HepG2 (cell line): ENCODE measurements around the gene MYO1E. TPM values are rescaled to one million over a fixed set of nuclear protein-coding genes. Genes with fewer than 3 reads are reported as not detected.

Experiments used
- ATAC-seq: fragments of 200-7000 bp; cut with Tn5 transposase; 3 replicates; pipeline ENCODE4 v1.9.1; 2020; ENCODE audit warnings: mild to moderate bottlenecking, moderate library complexity
- BruUV-seq: library from RNA; stranded (reverse); fragments of 400-500 nt; replicated peaks from 2 replicates; lab custom pipeline; 2021; lab: Mats Ljungman, UMichigan
- CTCF ChIA-PET: fragments of 300-600 bp; formaldehyde crosslinking; extraction: SDS; loops from one replicate; lab custom pipeline; 2021; ENCODE audit warnings: low total read pairs, inconsistent platforms, low intra/inter-chr PET ratio; lab: Yijun Ruan, JAX
- POLR2A ChIA-PET: fragments of 350-600 bp; sonication (Branson Sonifier 250); formaldehyde crosslinking; loops from one replicate; lab custom pipeline; 2020; ENCODE audit warnings: antibody characterized with exemption, inconsistent platforms; lab: Yijun Ruan, JAX
- DNase-seq: peaks from one replicate; pipeline ENCODE4 v3.0.0-alpha.2; 2015; ENCODE audit warnings: low spot score
- FAIRE-seq: peaks from 3 replicates; lab custom pipeline; 2011; peaks lifted over from hg19 to GRCh38; lab: Jason Lieb, UNC
- H2AFZ ChIP-seq: one replicate; pipeline ENCODE4 v1.6.1; 2011; ENCODE audit warnings: low read length, inconsistent platforms
- H3K27ac ChIP-seq: fragments of 300-600 bp; 3 replicates; pipeline ENCODE4 v1.8.0; 2011; ENCODE audit warnings: mixed run types, mild to moderate bottlenecking, mixed read lengths, low read length, inconsistent platforms; ENCODE audit not compliant: insufficient read depth; ENCODE audit errors: extremely low read length
- H3K27me3 ChIP-seq, 2 experiments: fragments of 200-600 bp in 1 of 2; 2 replicates in 1 of 2; 3 replicates in 1 of 2; pipeline versions ENCODE4 v1.6.0 to v1.8.0; 2011; ENCODE audit warnings: low read length in 2 of 2, mild to moderate bottlenecking in 2 of 2, moderate library complexity in 2 of 2, inconsistent platforms in 1 of 2; ENCODE audit not compliant: insufficient read depth in 2 of 2, control insufficient read depth in 1 of 2
- H3K36me3 ChIP-seq, 2 experiments: fragments of 200-600 bp in 1 of 2; replicated peaks in 1 of 2; 2 replicates in 1 of 2; 3 replicates in 1 of 2; pipeline versions ENCODE4 v1.5.1 to v1.8.0; 2011; ENCODE audit warnings: low read length in 2 of 2, inconsistent platforms in 1 of 2; ENCODE audit not compliant: insufficient read depth in 2 of 2, control insufficient read depth in 1 of 2
- H3K4me1 ChIP-seq: 2 replicates; pipeline ENCODE4 v1.5.1; 2012; ENCODE audit warnings: low read length, inconsistent platforms; ENCODE audit not compliant: insufficient read depth
- H3K4me2 ChIP-seq: 2 replicates; pipeline ENCODE4 v1.6.0; 2011; ENCODE audit warnings: low read depth, low read length, inconsistent platforms
- H3K4me3 ChIP-seq, 3 experiments: fragments of 200-600 bp in 1 of 3; sonication (generic), shearing (Covaris generic) in 1 of 3; replicated peaks in 1 of 3; 2 replicates each; pipeline ENCODE4 v1.5.1; 2011 to 2016; ENCODE audit warnings: low read length in 3 of 3, inconsistent platforms in 2 of 3, low read depth in 2 of 3, mild to moderate bottlenecking in 2 of 3, control low read depth in 1 of 3, mixed read lengths in 1 of 3; ENCODE audit not compliant: insufficient read depth in 1 of 3
- H3K79me2 ChIP-seq: one replicate; pipeline ENCODE4 v1.6.1; 2011; ENCODE audit warnings: low read length, inconsistent platforms; ENCODE audit not compliant: insufficient read depth
- H3K9ac ChIP-seq: 2 replicates; pipeline ENCODE4 v1.6.0; 2011; ENCODE audit warnings: mild to moderate bottlenecking, low read depth, low read length, inconsistent platforms; ENCODE audit not compliant: insufficient read depth
- H3K9me3 ChIP-seq: 2 replicates; pipeline ENCODE4 v1.5.1; 2012; ENCODE audit warnings: mild to moderate bottlenecking, low read length
- H4K20me1 ChIP-seq: 2 replicates; pipeline ENCODE4 v1.6.0; 2011; ENCODE audit warnings: inconsistent platforms, mild to moderate bottlenecking, low read length, moderate library complexity; ENCODE audit not compliant: insufficient read depth
- KLF16 ChIP-seq, 2 experiments: sonication (generic) in 1 of 2; formaldehyde crosslinking in 1 of 2; IDR thresholded peaks; 2 replicates each; pipeline versions ENCODE4 v1.6.1 to v1.8.0; 2016 to 2023; ENCODE audit warnings: missing genetic modification reagents in 2 of 2, missing compliant biosample characterization in 1 of 2
- MAFK ChIP-seq, 2 experiments: IDR thresholded peaks in 1 of 2; conservative IDR thresholded peaks in 1 of 2; 2 replicates each; pipeline ENCODE4 v1.6.1; 2011; ENCODE audit warnings: improper control_type of control experiment in 2 of 2, low read length in 2 of 2
- MAZ ChIP-seq, 2 experiments: sonication (generic) in 1 of 2; formaldehyde crosslinking in 1 of 2; IDR thresholded peaks; 2 replicates each; pipeline versions ENCODE4 v1.5.0 to v1.6.1; 2012 to 2020; ENCODE audit warnings: low read depth in 2 of 2, mild to moderate bottlenecking in 2 of 2, borderline replicate concordance in 1 of 2, improper control_type of control experiment in 1 of 2, low read length in 1 of 2, missing genetic modification reagents in 1 of 2, moderate library complexity in 1 of 2
- REXO4 ChIP-seq: sonication (generic); formaldehyde crosslinking; IDR thresholded peaks from 2 replicates; pipeline ENCODE4 v1.8.0; 2022; ENCODE audit warnings: missing genetic modification reagents, mild to moderate bottlenecking, borderline replicate concordance
- SOX13 ChIP-seq, 3 experiments: fragments of 450-650 bp in 1 of 3; sonication (generic) in 1 of 3; formaldehyde crosslinking in 1 of 3; IDR thresholded peaks in 2 of 3; conservative IDR thresholded peaks in 1 of 3; 2 replicates each; pipeline versions ENCODE4 v1.5.0 to v1.6.1; 2016 to 2020; ENCODE audit warnings: antibody characterized with exemption in 1 of 3, mild to moderate bottlenecking in 1 of 3, missing compliant biosample characterization in 1 of 3, missing genetic modification reagents in 1 of 3, moderate library complexity in 1 of 3
- SOX5 ChIP-seq: IDR thresholded peaks from 2 replicates; pipeline ENCODE4 v1.6.1; 2016; ENCODE audit warnings: borderline replicate concordance
- SOX6 ChIP-seq, 2 experiments: fragments of 450-650 bp in 1 of 2; sonication (generic) in 1 of 2; formaldehyde crosslinking in 1 of 2; IDR thresholded peaks; 2 replicates each; pipeline versions ENCODE4 v1.4.0 to v1.6.1; 2017 to 2020; ENCODE audit warnings: antibody characterized with exemption in 1 of 2, mild to moderate bottlenecking in 1 of 2, missing genetic modification reagents in 1 of 2
- SRSF9 ChIP-seq: fragments of 200-400 bp; formaldehyde crosslinking; IDR thresholded peaks from 2 replicates; pipeline ENCODE4 v1.6.1; 2018; ENCODE audit warnings: borderline replicate concordance, mild to moderate bottlenecking, low read depth, low read length; ENCODE audit not compliant: insufficient read depth, poor library complexity, severe bottlenecking
- SYNCRIP ChIP-seq: fragments of 200-400 bp; formaldehyde crosslinking; IDR thresholded peaks from 2 replicates; pipeline ENCODE4 v1.6.1; 2018; ENCODE audit warnings: mild to moderate bottlenecking, low read depth, low read length; ENCODE audit not compliant: insufficient read depth
- TEAD3 ChIP-seq: optimal IDR thresholded peaks from 2 replicates; pipeline ENCODE3; 2016; ENCODE audit warnings: borderline replicate concordance
- ZBTB37 ChIP-seq: sonication (generic); formaldehyde crosslinking; IDR thresholded peaks from 2 replicates; pipeline ENCODE4 v1.4.0; 2020; ENCODE audit warnings: mild to moderate bottlenecking, missing genetic modification reagents
- ZFX ChIP-seq: sonication (generic); formaldehyde crosslinking; IDR thresholded peaks from 2 replicates; pipeline ENCODE4 v1.4.0; 2020; ENCODE audit warnings: mild to moderate bottlenecking, low read depth, missing genetic modification reagents, moderate library complexity
- ZGPAT ChIP-seq: IDR thresholded peaks from 2 replicates; pipeline ENCODE4 v1.6.1; 2016; ENCODE audit warnings: mild to moderate bottlenecking
- ZNF225 ChIP-seq: sonication (generic); formaldehyde crosslinking; IDR thresholded peaks from 2 replicates; pipeline ENCODE4 v1.4.0; 2020; ENCODE audit warnings: mild to moderate bottlenecking, missing genetic modification reagents
- ZNF3 ChIP-seq: IDR thresholded peaks from 2 replicates; pipeline ENCODE4 v1.7.0; 2017; ENCODE audit warnings: inconsistent platforms
- ZNF333 ChIP-seq: sonication (generic); formaldehyde crosslinking; IDR thresholded peaks from 2 replicates; pipeline ENCODE4 v1.4.0; 2020; ENCODE audit warnings: mild to moderate bottlenecking, missing genetic modification reagents, borderline replicate concordance
- ZNF441 ChIP-seq: sonication (generic); formaldehyde crosslinking; IDR thresholded peaks from 2 replicates; pipeline ENCODE4 v1.7.0; 2021; ENCODE audit warnings: missing genetic modification reagents, borderline replicate concordance
- ZNF547 ChIP-seq: sonication (generic); formaldehyde crosslinking; IDR thresholded peaks from 2 replicates; pipeline ENCODE4 v1.5.1; 2020; ENCODE audit warnings: mild to moderate bottlenecking, missing genetic modification reagents
- ZNF788 ChIP-seq: sonication (generic); formaldehyde crosslinking; IDR thresholded peaks from 2 replicates; pipeline ENCODE4 v1.5.0; 2020; ENCODE audit warnings: mild to moderate bottlenecking, missing genetic modification reagents, borderline replicate concordance
- ZSCAN31 ChIP-seq: sonication (generic); formaldehyde crosslinking; IDR thresholded peaks from 2 replicates; pipeline ENCODE4 v1.5.0; 2020; ENCODE audit warnings: low read depth, mild to moderate bottlenecking, missing genetic modification reagents
- WGBS: methylation state at CpG from one replicate; pipeline ENCODE4 v1.1.6; 2017; ENCODE audit warnings: low lambda C conversion rate; 5-methylcytosine and 5-hydroxymethylcytosine counted together
- in situ Hi-C: cut with HindIII; loops from 2 replicates; pipeline ENCODE4 v1.10.0; 2017; ENCODE audit warnings: low pct_unique_long_range_greater_than_20kb; ENCODE audit not compliant: extremely low pct_ligation_motif_present
- intact Hi-C: fragments of 100-400 bp; cut with micrococcal nuclease; formaldehyde crosslinking; loops from one replicate; pipeline ENCODE4 v1.10.0; 2022; ENCODE audit not compliant: unreplicated experiment
- polyA plus RNA-seq, 8 experiments: library from polyadenylated mRNA; depleted of rRNA in 3 of 8; stranded (reverse) in 7 of 8; unstranded in 1 of 8; fragments of >200 nt; fragmentation: Illumina TruSeq in 4 of 8; extraction: Trizol in 4 of 8; gene quantifications; 2 replicates each; pipeline versions ENCODE4 v1.2.1 to v1.2.3, GENCODE V29; 2011 to 2016; ENCODE audit warnings: low read depth in 4 of 8, missing spikeins in 1 of 8, mixed read lengths in 1 of 8; ENCODE audit not compliant: insufficient read depth in 1 of 8
- total RNA-seq, 5 experiments: library from RNA; depleted of rRNA; stranded (reverse); fragments of >200 nt; fragmentation: Illumina TruSeq; extraction: Trizol; gene quantifications; 2 replicates each; pipeline ENCODE4 v1.2.3, GENCODE V29; 2016; ENCODE audit warnings: low read depth in 1 of 5

MYO1E gene
- total and polyA plus RNA-seq, 2 of the 13 experiments (the other 11 are each of a cell fraction or from before 2014, with no cell fraction given): 15.7 to 25.1 TPM

GRCh38 chr15:59292442-59293151 lies 80.1 kb downstream of the MYO1E start:
- DNase-seq (peak; percentile 72), FAIRE-seq (no peak), ATAC-seq (peak; percentile 92)
- intact Hi-C loops (no loop called here), in situ Hi-C loops (no loop called here)
- WGBS: 90% methylated on average over 8 of the region's 8 CpGs
- Histone ChIP-seq H4K20me1 (no peaks in the 10 kb centered on the region), H3K9me3 (no peaks in the 10 kb centered on the region), H3K79me2 (peaks cover 4% of the 10 kb centered on the region), H3K27me3 (no peaks in the 10 kb centered on the region), H2AFZ (no peak overlapping the region), H3K4me2 (no peak overlapping the region), H3K4me3 (no peak overlapping the region), H3K4me1 (peaks cover 27% of the 10 kb centered on the region), H3K27ac (peak overlapping the region; percentile 53), H3K9ac (0 out of 2 replicates have a peak overlapping the region, but pooled peaks have one; percentile 18), H3K36me3 (no peaks in the 10 kb centered on the region)
- CTCF ChIA-PET: no interaction called here
- POLR2A ChIA-PET: interaction anchor here (1.0 to 1.9 kb wide), 2 partner anchors 10 to 14 kb away, joined by 4 to 8 read pairs; no protein-coding TSS in a partner anchor
- BruUV-seq: no TSS peak
- TF ChIP-seq ZNF547 (CRISPR knock-in tag): no peak
- no peak for TF ChIP-seq ZNF333
- TF ChIP-seq SOX13 (IDR thresholded peaks at IDR 0.05): 0 out of 2 replicates have a peak, but pooled peaks have one; percentile 40
- peak in 1 of 2 experiments; percentile 91; a peak in 2 of 4 replicates for TF ChIP-seq SOX13 (CRISPR knock-in tag; conservative IDR thresholded peaks at IDR 0.05 in 1 of 2, IDR thresholded peaks at IDR 0.05 in 1 of 2)
- no peak for TF ChIP-seq ZBTB37 (CRISPR knock-in tag)
- TF ChIP-seq SOX5 (CRISPR knock-in tag): peak; percentile 83
- TF ChIP-seq ZSCAN31: no peak
- TF ChIP-seq ZNF3 (CRISPR knock-in tag): no peak
- no peak for TF ChIP-seq KLF16 (CRISPR knock-in tag; IDR thresholded peaks at IDR 0.05)
- TF ChIP-seq SOX6 (IDR thresholded peaks at IDR 0.05): no peak
- peak; percentile 72 for TF ChIP-seq SOX6 (CRISPR knock-in tag; IDR thresholded peaks at IDR 0.05)
- peak; percentile 41 for TF ChIP-seq TEAD3 (CRISPR knock-in tag)
- TF ChIP-seq ZGPAT: 0 out of 2 replicates have a peak, but pooled peaks have one; percentile 14
- no peak for TF ChIP-seq MAZ (IDR thresholded peaks at IDR 0.05; ENCODE audit: borderline replicate concordance, low read depth, low read length)
- no peak for TF ChIP-seq MAZ (CRISPR knock-in tag; IDR thresholded peaks at IDR 0.05; ENCODE audit: low read depth)
- TF ChIP-seq SYNCRIP: no peak
- no peak for TF ChIP-seq REXO4
- no peak for TF ChIP-seq ZNF225 (CRISPR knock-in tag)
- no peak for TF ChIP-seq MAFK (conservative IDR thresholded peaks at IDR 0.05 in 1 of 2, IDR thresholded peaks at IDR 0.05 in 1 of 2; ENCODE audit: low read length in 2 of 2)
- TF ChIP-seq ZFX: no peak; the same call in 1 of the 2 replicates
- TF ChIP-seq ZNF441: no peak
- no peak for TF ChIP-seq ZNF788
- no peak for TF ChIP-seq SRSF9
